HG02588 (cell line): ENCODE measurements around the gene ASB1.

Source experiments
- ATAC-seq: cut with Tn5 transposase; IDR thresholded peaks from one replicate; pipeline ENCODE4 v1.9.1; 2021; ENCODE audit warnings: mild to moderate bottlenecking, moderate library complexity; ENCODE audit not compliant: unreplicated experiment

Gene ASB1

DNA sequence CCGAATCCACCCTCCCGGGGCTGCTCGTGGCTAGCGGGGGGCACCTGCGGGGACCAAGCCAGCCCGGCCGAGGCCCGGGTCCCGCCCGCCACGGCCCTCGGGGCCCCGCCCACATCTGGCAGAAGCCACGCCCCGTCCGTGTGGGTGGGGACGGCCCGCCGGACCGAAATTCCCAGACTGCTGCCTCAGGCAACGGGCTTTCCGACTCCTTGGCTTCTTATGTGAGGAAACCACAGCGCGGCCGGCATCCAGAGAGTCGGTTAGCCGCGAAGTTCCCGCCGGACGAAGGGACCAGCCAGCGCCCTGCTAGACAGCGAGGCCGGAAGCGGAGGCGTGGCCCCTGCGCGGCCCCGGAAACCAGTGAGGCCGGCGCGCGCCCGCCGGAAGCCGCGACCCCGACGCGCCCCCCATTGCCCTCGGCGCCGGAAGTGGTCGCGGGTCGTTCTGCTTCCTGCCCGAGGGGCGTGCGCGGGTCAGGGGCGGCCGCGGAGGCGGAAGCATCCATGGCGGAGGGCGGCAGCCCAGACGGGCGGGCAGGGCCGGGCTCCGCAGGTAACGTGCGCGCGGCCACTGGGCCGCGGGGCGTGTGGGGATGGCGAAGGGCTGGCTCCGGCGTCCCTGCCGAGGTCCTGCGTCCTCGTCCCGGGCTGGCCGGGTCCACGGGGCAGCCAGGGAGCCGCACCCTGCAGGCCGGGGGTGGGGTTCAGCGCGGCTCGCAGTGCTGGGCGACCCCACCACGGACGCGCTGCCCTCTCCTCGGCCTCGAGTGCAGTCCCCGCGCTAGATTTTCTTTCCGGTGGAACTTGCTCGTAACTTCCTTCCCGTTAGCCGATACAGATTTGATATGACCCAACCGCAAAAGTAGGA, at the start of gene ASB1:
ASB1 (plus strand) TSS at position 360 of the 867 bp plus-strand sequence; CDS start at position 504, 144 bp downstream.
- ATAC-seq: peak; percentile 79

GRCh38 chr2:238378230-238379095, 48.3 kb upstream of the ASB1 start:
- ATAC-seq: no peak

DNA sequence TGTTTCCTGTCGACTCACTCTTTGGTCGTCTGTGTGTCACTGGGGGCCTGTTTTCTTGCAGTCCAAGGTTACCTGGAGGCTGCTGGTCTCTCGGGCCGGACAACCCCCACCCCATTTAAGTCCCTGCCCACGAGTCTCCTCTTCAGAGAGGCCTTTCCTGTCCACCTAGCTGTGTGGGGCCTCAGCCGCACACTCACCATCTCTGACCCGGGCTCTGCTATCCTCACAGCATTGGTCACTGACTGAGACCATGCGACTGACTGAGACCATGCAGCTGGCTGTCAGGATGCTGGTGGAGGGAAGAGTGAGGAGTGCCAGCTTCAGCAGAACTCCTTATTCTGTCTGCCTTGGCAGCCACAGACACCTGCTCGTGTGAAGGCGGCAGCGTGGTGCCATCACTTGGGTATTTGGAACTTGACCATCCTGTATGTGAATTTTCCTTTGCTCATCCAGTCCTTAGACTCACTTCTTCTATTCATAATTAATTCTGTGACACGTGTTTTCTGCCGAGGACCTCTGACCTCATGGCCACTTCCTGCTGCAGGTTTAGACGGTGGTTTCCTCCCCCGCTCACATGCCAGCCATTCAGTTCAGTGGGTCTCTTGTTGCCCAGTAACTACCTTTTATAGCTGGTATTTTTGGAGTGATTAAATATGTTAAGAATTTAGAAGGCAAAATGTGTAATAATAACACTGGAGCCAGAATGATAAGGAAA, 47.5 kb upstream of the ASB1 start:
- ATAC-seq: no peak

DNA sequence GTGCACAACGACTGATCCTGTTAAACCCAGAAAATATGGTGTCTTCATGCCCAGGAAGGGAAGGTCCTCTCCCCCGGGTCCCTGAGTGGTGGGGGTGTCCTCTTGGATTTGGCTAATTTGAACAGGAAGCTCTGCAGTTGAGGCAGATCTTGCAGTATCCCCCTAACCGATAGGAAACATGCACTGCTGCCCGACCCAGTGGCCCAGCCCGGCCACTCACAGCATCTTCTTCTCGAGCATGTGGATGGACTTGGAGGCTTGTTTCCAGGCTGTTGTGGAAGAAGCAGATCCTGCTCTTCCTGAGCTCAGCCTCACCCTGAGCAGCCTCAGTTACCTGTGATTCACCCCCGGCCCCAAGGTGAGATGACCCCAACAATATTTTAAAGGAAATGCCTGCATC, 46.4 kb upstream of the ASB1 start:
- ATAC-seq: no peak

DNA sequence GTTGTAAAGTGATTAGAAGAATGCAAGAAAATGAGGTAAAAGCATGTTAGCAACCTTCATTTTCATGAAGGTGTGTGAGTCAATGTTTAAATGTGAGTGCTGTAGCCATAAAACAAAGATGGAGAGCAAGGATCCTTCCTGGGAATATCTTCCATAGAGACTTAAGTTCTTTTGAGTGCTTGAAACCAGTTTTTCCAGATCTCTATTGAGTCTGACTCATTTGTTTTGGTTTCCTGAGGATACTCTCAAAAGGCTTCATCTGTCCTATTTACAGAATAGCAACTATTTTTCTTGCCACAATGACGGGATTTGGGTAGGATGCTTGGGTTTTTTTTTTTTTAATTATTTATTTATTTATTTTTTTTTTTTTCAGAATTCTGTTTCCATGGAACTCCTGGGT, 45.9 kb upstream of the ASB1 start:
- no peak for ATAC-seq

DNA sequence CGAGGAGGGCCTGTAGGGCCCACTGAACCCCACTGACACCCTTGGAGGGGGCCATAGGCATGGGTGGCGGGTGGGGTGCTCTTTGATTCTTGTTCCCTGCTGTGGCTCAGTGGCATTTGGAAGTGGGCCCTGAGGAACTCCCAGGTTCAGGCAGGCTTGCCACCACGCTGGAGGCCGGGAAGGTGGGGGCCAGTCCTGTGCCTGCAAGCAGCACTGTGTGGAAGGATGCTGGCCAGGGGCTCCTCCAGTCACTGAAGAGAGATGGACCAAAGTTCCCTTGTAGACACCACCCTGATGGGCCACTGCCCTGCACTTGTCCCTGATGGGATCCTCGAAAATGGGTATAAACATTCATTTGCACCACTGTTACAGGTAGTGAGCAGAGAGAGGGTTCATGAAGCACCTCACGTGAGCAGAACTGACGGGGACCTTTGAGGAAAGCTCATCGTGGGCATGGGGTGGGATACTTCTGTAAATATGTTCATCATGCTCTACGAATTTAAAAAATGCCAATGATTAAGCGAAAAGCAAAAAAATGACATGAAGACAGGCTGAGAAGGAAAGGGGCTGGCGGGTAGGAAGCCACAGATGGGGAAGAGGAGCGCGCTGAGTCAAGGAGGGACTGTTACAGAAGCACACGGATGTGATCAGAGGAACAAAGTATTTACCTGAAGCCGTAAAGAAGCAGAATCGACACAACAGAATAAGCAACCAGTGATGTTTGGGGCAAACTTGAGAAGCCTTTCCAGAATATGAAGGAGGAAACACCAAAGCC, 45.2 kb upstream of the ASB1 start:
- ATAC-seq: no peak

GRCh38 chr2:238382381-238382781, 44.3 kb upstream of the ASB1 start:
- no peak for ATAC-seq

- ATAC-seq: no peak
Observed at GRCh38 chr2:238383135-238383534, 43.6 kb upstream of the ASB1 start.

GRCh38 chr2:238383743-238384380, 42.9 kb upstream of the ASB1 start:
- no peak for ATAC-seq

DNA sequence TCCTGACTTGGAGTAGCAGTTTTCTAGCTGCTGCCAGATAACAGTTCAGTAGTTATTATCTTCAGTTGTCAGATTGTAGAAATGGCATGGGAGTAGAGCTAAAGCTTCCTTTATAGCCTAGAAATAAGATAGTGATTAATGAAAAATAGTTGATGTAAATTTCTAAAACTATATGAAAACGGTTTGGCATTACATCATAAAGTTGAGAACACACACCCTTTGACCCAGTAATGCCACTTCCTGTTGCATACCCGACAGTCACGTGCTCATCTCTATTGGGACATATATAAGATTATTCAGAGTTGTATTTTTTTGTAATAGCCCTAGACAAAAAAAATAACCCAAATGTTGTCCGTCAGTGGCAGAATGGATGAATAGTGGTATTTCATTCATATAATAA, 39.4 kb upstream of the ASB1 start:
- no peak for ATAC-seq

DNA sequence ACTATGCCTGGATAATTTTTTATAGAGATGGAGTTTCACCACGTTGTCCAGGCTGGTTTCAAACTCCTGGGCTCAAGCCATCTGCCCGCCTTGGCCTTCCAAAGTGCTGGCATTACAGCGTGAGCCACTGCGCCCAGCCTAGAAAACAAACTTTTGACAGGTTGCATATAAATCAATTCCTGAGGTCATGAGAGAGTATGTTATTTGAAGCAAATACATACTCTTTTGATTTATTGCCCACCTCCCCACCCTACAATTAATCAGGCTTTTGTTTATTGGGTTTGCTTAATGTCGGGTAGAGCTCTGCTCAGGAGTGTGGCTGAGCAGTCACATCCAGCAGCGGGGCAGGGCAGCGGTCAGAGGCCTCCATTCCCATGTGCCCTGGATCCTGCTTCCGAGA, 37.9 kb upstream of the ASB1 start:
- ATAC-seq: no peak

GRCh38 chr2:238389988-238390589, 36.6 kb upstream of the ASB1 start:
- ATAC-seq: no peak

DNA sequence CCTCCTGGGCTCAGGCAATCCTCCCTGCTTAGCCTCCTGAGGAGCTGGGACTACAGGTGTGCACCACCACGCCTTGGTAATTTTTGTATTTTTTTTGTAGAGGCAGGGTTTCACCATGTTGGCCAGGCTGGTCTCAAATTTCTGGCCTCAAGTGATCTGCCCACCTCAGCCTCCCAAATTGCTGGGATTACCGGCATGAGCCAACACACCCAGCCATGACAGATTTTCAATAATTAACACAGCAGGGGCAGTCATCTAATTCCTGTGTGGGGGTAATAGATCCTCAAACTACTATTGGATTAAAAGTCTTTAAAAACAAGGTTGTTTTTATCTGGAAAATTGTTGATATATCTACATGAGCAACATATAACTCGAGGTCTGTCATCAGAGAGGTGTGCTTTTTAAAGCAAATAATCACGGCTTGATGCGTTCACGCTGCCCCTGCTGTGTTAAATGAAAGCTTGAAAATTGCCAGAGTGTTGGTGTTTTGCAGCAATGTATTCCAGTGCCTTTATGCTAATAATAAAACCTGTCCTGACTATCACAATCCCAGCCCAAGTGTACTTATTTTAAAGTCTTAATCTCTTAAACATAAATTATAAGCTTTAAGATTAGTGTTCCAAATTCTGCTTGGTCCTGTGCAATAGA, 35.6 kb upstream of the ASB1 start:
- no peak for ATAC-seq

- ATAC-seq: no peak
Observed at GRCh38 chr2:238396663-238397062, 30.1 kb upstream of the ASB1 start.

DNA sequence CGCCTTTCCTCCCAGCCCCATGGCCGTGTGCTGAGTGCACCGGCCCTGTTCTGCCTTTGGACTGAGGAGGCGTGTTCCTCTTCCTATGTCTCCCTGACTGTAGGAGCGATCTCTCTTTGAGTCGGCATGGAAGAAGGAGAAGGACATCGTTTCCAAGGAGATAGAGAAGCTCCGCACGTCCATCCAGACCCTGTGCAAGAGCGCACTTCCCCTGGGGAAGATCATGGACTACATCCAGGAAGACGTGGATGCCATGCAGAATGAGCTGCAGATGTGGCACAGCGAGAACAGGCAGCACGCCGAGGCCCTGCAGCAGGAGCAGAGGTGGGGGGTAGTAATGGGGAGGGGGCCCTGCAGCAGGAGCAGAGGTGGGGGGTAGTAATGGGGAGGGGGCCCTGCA, 29.4 kb upstream of the ASB1 start:
- ATAC-seq: no peak

DNA sequence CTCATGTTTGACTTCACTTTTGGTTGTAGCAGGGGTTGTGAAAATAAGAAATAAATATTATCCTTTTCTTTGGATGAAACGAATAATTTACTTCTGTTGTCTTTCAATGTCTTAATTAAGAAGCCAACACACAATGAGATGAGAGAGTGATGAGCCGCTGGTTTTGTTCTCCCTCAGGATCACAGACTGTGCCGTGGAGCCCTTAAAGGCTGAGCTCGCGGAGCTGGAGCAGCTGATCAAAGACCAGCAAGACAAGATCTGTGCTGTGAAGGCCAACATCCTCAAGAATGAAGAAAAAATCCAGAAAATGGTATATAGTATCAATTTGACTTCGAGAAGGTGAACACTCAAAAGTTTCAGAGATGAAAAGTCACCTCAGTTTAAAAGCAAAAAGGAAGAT, 28.1 kb upstream of the ASB1 start:
- ATAC-seq: no peak

DNA sequence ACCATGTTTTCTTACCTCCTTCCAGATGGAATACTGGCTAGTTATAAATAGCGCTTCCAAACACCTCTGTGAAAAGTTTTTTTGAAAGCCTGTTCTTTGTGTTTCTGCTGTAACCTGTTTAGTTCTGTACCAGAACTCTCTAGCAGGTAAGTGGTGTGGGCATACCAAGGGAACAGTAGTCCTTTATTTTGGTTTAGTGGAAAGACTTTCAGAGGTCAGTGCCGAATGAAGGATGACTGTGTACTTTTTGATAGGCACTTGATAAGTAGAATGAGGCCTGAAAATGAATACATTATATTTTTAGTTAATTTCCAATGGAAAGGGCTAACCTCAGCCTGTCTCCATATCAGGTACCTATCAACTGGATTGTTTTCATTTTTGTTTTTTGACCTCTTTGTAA, 27.6 kb upstream of the ASB1 start:
- ATAC-seq: no peak

GRCh38 chr2:238401551-238401950, 25.2 kb upstream of the ASB1 start:
- ATAC-seq: no peak
